GM19328 (cell line): ENCODE measurements around the gene FES.
"Not testable (repeated sequence)": the region's sequence is repeated elsewhere in the genome, so short reads cannot be mapped to it uniquely, and the experiment has no call there.

Source experiments
- ATAC-seq: cut with Tn5 transposase; IDR thresholded peaks from one replicate; pipeline ENCODE4 v1.9.1; 2021; ENCODE audit warnings: mild to moderate bottlenecking, moderate library complexity; ENCODE audit not compliant: unreplicated experiment

The FES gene

GRCh38 chr15:90924375-90924774 lies 40.1 kb downstream of the FES start:
- peak; percentile 59 for ATAC-seq

GRCh38 chr15:90926766-90927165 lies 42.5 kb downstream of the FES start:
- not testable (repeated sequence) for ATAC-seq

- ATAC-seq: not testable (repeated sequence)
Measured at GRCh38 chr15:90928106-90928505, 43.8 kb downstream of the FES start.

GRCh38 chr15:90929246-90930019 lies 45.1 kb downstream of the FES start:
- ATAC-seq: no peak

GRCh38 chr15:90930861-90931574 lies 46.7 kb downstream of the FES start:
- no peak for ATAC-seq

GRCh38 chr15:90931575-90931827 lies 47.2 kb downstream of the FES start:
- no peak for ATAC-seq

GRCh38 chr15:90931828-90932659 lies 47.7 kb downstream of the FES start, which contains the start of gene HDDC3:
Gene HDDC3 (minus strand): TSS chr15:90932549. CDS start chr15:90932540, 9 bp downstream.
- peak; percentile 39 for ATAC-seq

GRCh38 chr15:90932660-90932991 lies 48.3 kb downstream of the FES start:
- no peak for ATAC-seq

- no peak for ATAC-seq
Measured at GRCh38 chr15:90933301-90933700, 49.0 kb downstream of the FES start.

GRCh38 chr15:90934256-90934948 lies 50.1 kb downstream of the FES start:
- ATAC-seq: no peak

- peak; percentile 62 for ATAC-seq
Measured at GRCh38 chr15:90934949-90935751, 50.8 kb downstream of the FES start, which contains the start of gene UNC45A. Gene UNC45A (plus strand): TSS chr15:90935285. CDS start chr15:90935325, 40 bp downstream.

- ATAC-seq: no peak
Measured at GRCh38 chr15:90936823-90937222, 52.5 kb downstream of the FES start.

- ATAC-seq: no peak
Measured at GRCh38 chr15:90938261-90938660, 54.0 kb downstream of the FES start.

- ATAC-seq: no peak
Measured at GRCh38 chr15:90939756-90940155, 55.5 kb downstream of the FES start.

- no peak for ATAC-seq
Measured at GRCh38 chr15:90941038-90941437, 56.7 kb downstream of the FES start.

GRCh38 chr15:90942354-90943120 lies 58.2 kb downstream of the FES start:
- ATAC-seq: no peak

- no peak for ATAC-seq
Measured at GRCh38 chr15:90945091-90945490, 60.8 kb downstream of the FES start.
